GM23338 (cell line): ENCODE data around the gene TXNRD1.

Experiments used
- CTCF ChIP-seq, 2 experiments: fragments of 200-600 bp in 1 of 2; sonication (generic) in 1 of 2; conservative IDR thresholded peaks; 2 replicates each; pipeline versions ENCODE4 v1.5.1 to v1.6.1; 2016 to 2017; ENCODE audit warnings: antibody characterized with exemption in 2 of 2, low read depth in 2 of 2, mild to moderate bottlenecking in 2 of 2, moderate library complexity in 1 of 2
- EZH2 ChIP-seq: fragments of 200-600 bp; sonication (generic); IDR thresholded peaks from one replicate; pipeline ENCODE4 v1.8.0; 2017; ENCODE audit warnings: antibody characterized with exemption, mild to moderate bottlenecking, low read depth; ENCODE audit not compliant: unreplicated experiment
- EZH2phosphoT487 ChIP-seq: fragments of 200-600 bp; sonication (generic); IDR thresholded peaks from one replicate; pipeline ENCODE4 v1.8.1; 2018; ENCODE audit warnings: antibody characterized with exemption; ENCODE audit not compliant: unreplicated experiment
- POLR2AphosphoS5 ChIP-seq: IDR thresholded peaks from 2 replicates; pipeline ENCODE4 v1.6.1; 2016; ENCODE audit warnings: antibody characterized with exemption, low read depth
- REST ChIP-seq: IDR thresholded peaks from one replicate; pipeline ENCODE4 v1.6.1; 2018; ENCODE audit warnings: antibody characterized with exemption; ENCODE audit not compliant: unreplicated experiment

GRCh38 chr12:104177336-104177662 is 38.3 kb upstream of the TXNRD1 start:
- TF ChIP-seq CTCF (conservative IDR thresholded peaks at IDR 0.05; ENCODE audit: low read depth in 2 of 2), result no peak
- no peak for TF ChIP-seq EZH2
- TF ChIP-seq POLR2AphosphoS5, result no peak
- TF ChIP-seq REST, result no peak
- TF ChIP-seq EZH2phosphoT487, result no peak
